GM18867 (cell line): Measurements from ENCODE around the gene LRMDA.

Experiments used
- ATAC-seq: cut with Tn5 transposase; IDR thresholded peaks from one replicate; pipeline ENCODE4 v1.9.1; 2021; ENCODE audit warnings: mild to moderate bottlenecking, moderate library complexity; ENCODE audit not compliant: unreplicated experiment

The LRMDA gene

DNA sequence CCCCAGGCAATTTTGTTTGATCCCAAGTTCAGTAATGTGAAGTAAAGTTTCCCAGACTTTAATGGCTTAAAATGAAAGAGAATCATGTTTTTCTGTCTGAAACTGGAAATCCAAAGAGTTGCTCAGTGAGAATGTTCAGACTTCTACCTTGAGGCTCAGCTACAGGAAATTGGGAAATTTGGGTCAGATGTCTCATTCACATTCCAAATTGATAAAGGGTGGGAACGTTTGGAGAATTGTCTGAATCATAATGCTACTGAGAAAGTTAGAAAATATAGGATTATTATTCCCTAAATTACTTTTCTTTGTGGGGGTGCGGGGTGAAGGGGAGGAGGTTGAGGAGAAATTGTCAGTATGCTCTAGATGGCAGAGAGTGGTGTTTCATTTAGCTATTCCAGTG, 773.9 kb downstream of the LRMDA start:
- ATAC-seq = no peak

DNA sequence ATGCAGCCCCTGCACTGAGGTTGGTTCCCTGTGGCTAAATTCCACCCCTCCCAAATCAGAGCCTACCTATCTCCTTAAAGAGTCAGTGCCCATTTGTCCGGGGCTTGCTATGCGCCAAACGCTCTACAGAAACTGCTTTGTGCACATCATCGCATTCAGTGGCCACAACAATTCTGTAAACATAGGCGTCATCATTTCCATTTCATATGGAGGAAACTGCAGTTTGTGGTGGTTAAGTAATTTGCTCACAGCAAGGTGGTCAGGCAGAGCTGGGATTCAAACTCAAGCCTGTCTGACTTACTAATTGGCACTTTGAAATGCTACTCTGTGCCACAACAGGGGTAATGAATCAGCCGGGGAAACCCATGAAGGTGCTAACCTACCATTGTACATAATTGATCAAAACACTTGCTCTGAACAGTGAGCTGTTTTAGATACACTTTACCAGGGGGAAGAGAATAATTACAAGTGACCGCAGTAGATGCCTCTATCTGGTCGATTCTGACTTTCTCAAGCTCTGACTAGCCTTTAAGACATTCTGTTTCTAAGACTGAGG, 775.5 kb downstream of the LRMDA start:
- no peak for ATAC-seq

DNA sequence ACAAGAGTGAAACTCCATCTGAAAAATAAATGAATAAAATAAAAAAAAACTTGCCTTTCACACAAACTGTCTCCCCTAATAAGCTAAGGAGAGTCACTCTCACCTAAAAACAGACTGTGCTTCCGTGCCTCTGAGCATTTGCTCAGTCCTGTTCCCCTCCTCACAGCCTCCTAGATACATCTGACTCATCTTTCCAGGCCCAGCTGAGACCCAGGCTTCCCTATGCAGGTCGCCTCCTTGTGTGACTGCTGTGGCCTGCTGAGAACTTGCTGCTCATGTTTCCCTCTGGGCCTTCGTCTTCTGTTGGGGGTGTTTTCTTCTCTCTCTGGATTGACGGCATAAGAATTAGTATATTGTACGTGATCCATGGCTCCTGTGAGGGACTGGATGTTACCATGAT, 777.7 kb downstream of the LRMDA start:
- no peak for ATAC-seq

DNA sequence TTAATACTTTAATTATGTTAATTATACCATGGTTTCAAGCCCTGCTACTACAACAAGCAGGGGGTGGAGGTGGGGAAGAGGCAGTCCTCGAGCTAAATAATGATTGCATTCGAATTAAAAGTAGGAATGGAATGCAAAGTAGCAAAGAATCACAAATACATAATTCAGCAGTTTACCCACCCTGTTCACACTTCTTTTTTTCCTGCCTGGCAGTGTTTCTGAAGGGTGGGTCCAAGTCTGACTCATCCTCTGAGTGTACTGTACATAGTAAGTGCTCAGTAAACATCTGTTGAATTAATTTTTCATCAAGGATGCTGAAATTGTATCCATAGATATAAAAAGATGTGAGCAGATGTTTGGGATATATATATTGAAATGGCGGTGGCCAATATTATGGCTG, 778.8 kb downstream of the LRMDA start:
- ATAC-seq = no peak

DNA sequence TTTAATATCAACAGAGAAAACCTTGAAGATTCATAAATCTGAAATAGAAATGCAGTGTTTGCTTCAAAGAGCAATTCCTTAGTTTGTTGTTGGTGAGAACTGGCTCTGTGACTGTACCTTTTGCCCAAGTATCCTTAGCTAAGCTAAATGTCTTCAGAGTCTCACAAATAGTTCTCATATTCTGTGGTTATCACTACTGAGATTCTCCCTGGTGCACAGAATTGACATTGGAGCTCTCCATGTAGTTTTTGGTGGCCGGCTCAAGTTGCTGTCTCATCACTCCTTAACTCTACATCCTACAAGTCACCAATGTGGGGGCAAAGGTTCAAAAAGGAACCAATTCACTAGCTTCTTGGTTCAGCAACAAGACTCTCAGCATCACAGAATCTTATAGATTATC, 780.3 kb downstream of the LRMDA start:
- ATAC-seq = no peak

DNA sequence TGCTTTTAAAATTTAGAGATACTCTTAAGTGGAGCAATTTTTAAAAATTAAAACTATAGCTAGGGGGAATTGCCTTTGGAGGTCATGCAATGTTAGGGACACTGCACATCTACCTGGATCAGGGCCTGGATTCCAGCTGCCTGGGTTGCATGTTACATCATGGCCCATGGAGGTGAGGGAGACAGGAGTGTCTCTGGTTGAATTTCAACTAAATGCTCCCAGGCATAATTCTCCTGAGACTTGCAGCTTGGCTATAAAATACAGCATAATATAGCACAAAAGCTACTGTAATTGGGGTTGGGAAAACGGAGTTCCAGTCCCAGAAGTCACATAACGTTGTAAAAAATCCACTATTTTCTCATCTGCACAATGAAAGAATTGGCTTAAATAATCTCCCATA, 782.5 kb downstream of the LRMDA start:
- no peak for ATAC-seq

DNA sequence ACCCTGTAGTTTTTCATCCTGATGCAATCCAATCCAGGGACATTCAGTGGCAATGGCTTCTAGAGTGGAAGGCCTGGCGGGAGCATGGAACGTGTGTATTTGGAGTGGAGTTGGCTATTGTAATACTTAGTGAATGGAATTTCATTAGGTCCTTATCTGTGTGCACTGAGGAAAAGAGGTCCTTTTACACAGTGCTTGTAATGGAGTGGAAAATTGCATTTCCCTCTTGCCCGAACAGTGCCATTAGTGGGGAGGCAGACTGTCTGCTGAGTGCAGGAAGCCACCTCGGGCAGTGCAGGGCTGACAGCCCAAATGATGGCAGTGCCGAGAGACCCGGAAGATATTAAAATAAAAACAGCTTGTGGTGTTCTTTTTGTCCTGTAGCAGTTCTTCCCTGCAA, 786.6 kb downstream of the LRMDA start:
- no peak for ATAC-seq

DNA sequence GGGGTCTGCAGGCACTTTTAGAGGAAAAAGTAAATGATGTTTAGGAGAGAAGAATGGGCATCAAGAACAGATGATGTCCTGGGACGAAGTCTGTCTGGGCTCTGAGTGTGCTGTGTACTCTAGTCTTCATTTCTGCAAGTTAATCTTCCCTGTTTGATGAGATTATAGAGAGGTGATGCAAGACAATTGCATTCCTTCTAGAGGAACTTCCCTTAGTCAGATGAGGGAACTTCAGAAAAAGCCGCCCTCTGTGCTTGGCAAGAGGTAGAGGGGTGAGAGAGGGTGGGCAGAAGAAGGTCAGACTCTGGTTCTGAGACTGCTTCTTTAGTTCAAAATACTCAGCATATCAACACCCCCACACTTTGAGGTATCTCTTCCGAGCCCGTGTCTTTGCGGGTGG, 797.9 kb downstream of the LRMDA start:
- no peak for ATAC-seq

DNA sequence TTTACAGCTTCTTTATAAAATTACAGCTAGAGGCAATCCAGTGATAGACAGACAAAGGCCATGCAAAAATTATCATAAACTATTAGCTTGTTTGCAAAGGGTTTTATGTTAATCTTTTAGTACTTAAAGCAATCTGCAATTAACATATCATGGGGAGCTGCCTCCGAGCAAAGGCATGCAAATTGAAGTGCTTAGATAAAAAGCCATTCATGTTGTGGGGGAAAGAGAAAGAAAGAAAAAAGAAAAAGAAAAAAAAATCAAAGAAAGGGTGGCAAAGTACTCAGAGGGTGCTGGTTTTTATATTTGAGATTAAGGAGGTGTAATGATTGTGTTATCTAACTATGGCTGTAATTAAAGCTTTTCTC, 799.5 kb downstream of the LRMDA start:
- ATAC-seq = no peak

DNA sequence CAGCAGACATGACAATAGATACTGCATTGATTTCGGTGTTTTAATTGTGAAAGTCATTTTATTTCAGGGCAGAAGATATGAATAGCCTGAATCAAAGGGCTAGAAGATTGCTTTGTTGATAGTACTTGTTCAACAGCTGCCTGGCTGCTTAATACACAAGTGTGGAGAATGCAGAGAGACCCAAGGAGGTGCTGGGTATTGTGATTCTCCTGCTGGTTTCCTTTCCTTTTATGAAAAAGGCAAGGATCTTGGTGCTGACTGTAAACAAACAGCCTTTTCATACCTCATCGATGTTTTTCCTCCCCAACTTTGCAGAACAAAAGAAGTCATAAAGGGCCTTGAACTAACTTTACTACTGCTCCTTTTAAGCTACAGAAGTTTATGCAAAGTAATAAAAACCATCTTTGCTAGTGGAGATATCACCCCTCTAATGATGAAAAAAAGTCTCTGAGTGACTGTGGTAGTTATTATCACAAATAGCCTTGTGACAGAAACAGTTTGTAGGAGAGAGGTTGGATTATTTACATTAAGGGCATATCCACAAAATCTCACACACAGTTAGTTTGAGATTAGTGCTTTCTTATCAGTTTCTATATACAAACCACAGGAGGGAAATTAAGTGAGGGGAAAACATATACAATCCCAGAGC, 800.0 kb downstream of the LRMDA start:
- ATAC-seq = no peak

DNA sequence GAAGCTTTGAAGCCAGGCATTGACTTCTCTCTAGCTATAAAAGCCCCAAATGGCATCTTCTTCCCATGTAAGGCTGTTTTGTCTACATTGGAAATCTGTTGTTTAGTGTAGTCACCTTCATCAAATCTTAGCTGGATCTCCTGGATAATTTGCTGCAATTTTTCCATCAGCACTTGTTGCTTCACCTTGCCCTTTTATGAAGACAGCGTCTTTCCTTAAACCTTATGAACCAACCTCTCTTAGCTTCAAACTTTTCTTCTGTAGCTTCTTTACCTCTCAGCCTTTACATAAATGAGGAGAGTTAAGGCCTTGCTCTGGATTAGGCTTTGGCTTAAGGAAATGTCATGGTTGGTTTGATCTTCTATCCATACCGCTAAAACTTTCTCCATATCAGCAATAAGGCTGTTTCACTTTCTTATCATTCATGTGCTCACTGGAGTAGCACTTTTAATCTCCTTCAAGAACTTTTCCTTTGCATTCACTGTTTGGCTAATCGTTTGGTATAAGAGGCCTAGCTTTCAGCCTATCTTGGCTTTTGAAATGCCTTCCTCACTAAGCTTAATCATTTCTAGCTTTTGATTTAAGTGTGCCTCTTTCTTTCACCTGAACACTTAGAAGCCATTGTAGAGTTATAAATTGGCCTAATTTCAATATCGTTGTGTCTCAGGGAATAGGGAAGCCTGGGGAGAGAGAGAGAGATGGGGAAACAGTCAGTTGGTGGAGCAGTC, 803.2 kb downstream of the LRMDA start:
- no peak for ATAC-seq

DNA sequence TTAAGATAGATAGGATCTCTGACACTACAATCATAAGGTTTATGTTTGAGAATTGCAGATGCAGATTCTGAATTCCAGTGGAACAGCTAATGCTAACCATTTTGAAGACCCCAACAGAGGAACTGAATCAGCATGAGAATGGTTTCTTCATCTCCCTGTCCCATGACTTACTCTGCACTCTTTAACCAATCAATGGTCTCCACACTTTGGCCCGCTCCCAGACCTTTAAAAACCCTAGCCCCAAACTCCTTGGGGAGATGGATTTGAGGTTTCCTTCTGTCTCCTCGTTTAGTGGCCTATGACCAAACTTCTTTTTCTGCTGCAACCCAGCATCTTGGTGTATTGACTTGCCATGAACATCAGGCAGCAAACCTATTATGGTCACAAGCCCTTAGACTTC, 804.9 kb downstream of the LRMDA start:
- ATAC-seq = no peak

DNA sequence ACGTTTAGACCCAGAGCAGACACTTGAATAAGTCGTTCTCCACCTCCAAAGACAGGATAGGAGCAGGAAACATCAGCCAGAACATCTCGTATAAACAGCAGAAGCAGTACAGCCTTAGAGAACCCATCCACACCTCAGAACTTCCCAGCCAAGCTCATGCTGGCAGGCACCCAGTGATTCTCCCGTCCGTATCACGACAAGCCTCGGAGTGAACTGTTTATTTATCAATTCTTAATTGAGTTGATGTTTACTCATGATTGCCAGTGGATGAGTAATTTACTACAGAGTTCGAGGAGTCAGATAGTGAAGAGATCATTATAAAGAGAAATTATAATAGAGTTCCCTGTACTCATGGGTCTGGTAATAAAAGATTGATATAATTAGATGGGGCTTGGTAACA, 811.5 kb downstream of the LRMDA start:
- ATAC-seq = no peak

DNA sequence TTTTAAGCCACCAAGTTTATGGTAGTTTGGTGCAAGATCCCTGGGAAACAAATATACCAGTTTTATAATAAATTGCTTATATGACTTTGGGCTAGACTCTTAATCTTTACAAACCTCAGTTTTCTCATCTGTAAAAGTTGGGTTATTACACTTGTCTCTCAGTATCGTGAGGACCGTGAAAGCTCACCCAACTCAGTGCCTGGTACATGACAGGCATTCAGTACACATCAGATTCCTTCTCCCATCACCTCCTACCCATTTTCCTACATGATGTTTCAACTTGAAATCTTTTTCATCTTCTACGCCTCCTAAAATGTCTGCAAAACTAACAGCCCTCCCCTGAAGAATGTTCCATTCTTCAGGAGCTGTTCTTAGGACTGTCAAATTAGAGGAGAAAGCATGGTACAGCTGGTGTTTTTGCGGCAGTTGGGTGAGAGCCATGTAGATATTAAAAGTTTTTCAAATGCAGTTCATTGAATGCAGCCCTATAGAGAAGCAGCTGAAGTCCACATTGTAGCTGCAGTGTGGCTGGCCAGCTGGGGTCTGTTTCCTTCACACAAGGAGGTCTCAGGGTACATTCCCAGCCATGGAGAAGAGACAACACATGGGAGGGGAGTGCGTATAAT, 812.8 kb downstream of the LRMDA start:
- no peak for ATAC-seq

DNA sequence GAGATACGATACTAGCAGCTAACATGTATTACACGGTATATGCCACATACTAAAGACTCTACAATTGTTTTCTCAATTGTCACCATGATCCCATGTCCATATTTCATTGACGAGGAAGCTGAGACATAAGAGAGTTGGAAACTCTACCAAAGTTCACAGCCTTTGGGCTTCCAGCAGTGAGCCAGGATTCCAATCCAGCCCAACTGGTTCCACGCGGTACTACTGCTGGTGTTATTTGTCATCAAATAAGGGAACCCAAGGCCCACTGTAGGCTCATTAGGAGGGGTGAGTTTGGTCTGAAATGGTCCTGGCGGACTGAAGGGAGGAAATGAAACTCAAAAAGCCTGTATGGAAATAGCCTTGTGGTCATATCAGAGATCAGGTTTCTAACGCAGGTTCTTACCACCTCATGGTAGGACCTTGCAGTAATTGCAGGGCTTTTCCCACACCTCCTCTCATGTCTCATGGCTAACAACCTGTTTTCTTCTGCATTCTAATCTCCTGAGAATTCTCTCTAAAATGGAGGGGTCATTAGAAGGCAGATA, 814.6 kb downstream of the LRMDA start:
- ATAC-seq = no peak

DNA sequence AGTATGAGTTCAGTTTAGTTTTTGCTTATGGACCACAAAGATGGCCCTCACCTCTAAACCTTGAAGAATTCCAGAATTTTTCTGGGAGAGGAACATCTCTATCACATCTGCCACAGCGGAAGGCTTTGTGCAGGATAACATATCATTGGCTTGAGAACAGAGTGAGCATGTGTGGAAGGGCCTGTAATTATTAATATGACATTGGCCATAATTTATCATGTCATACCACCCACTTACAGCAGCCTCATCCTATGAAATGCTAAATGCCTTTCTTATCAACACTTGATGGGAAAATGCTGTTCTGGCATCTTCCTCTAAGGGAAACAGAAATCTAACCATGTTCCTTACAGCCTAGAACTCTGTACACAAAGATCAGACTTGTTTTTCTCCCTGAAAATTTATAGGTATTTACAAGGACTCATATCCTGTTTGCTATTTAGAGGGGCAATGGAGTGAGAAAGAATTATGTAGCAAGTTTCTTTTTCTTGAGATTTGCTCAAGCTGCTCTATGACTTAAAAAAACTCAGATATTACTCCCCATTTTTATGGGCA, 817.3 kb downstream of the LRMDA start:
- no peak for ATAC-seq

DNA sequence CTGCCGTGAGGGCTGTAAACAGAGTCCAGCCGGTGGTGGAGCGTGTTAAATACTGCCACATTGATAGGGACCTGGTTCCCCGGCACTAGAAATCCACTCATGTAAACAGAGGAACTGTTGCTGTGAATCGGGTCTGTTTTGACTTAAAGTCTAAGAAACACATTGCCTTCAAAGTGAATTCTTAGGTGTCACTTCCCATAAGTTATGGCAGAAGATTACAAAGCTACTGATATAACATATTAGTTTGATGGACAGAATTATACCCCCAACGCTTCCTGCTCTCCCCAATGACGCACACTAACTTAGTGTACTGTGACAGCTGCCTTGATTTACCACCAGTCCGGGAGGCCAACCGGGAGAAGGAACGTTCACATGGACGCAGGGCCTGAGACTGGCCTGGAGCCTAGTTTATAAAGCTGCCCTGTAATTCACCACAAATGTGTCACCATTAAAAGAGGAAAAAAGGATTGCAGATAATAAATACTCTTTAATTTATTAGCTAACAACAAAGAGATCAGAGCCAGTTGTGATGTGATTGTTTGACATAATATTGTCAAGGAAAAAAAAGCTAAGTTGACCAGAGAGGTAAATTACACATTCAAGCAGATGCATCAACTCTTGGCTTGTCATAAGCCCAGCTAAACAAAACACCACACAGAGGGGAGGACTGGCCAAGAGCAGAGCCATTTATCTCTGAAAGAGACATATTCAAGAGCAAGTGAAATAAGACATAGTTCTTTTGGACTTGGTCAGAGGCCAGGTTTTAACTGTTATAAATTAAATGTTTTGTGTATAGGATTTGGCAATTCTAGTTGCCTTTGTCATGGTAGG, 820.6 kb downstream of the LRMDA start:
- no peak for ATAC-seq

DNA sequence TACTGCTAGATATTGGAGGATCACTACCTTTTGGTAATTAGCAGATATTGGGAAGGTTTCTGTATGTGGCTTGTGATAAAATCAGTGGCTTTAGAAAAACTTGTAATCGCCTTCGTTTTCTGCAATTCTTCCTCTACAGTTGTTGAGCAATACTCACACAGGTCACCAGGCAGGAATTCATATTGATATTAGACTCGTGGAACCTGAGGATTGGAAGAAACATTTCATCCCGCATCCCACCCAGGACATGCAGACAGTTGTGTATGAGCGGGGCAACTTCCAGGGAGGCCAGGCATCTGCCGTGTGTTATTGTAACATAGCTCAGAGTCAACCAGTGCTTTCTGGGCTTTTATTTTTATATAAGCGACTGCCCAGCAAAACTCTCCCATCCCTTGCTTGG, 821.3 kb downstream of the LRMDA start:
- no peak for ATAC-seq

DNA sequence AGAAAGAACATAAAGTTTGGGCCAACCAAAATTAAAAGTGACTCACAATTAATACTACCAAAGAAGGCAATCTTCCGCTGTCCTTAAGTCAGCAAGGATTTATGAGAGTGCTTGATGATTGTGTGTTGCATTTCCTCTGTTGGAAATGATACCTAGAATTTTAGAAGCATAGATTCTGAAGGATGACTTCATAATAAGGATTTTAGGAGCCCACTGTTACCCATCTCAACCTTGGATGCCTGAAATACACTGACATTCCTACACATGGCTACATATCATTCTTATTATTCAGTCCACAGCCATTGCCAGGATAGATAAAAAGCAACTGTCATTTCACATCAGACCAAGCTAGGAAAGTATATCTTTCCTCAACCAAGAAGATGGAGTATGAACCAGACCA, 823.8 kb downstream of the LRMDA start:
- ATAC-seq = no peak

DNA sequence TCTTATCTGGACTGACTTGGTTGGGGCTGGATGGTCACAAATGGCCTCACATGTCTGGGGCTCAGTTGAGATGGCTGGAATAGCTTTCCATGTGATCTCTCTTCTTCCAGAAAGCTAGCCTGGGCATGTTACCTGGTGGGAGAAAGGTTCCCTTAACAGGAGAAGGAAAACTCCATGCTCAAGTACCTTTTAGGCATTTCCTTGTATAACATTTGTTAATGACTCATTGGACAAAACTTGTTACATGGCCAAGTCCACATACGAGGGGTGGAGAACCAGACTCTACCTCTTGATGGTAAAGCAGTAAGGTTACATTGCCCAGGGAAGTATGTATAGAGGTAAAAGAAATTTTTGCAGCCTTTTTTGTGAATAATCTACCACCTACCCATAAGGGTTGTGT, 826.4 kb downstream of the LRMDA start:
- no peak for ATAC-seq
